Stimulated activated CD4-positive, alpha-beta T cell treated with anti-CD3 and anti-CD28 coated beads, Interleukin-4, amount 100 ng/mL, for 4 hours (primary cell): ENCODE data around the gene GALNT4.

Source experiments
- DNase-seq, 2 experiments: peaks; one replicate each; pipeline ENCODE4 v3.0.0-alpha.2; 2020

Gene GALNT4

GRCh38 chr12:89528434-89528833, 3.8 kb upstream of the GALNT4 start:
- no peak for DNase-seq

- peak; percentile 61 to 72 for DNase-seq
Measured at GRCh38 chr12:89525824-89526770, 1.5 kb upstream of the GALNT4 start, which contains the start of gene POC1B. POC1B (minus strand) TSS chr12:89526047; CDS start chr12:89525895, 152 bp downstream.

GRCh38 chr12:89525305-89525823, 768 bp upstream of the GALNT4 start:
- peak; percentile 24 to 42 for DNase-seq

GRCh38 chr12:89523843-89524540, 604 bp downstream of the GALNT4 start:
- DNase-seq, result no peak

DNA sequence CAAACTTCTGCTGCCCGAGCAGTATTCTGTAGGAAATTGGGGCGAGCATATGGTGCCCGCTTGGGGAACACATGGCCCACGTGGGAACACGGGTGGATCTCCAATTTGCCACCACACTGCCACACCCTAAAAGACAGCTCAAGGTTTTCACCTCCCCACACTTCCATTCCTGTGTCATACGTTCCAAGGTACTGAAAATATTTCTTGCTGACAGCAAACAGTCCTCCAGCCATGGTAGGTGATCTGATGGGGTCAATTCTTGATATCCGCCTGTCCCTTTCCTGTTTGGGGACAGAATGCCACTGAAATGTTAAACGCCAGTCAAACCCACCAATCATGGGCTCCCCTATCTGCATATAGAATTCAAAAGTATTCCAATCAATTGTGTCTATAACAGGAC, 1.2 kb downstream of the GALNT4 start:
- DNase-seq, result no peak

GRCh38 chr12:89521364-89522223, 3.0 kb downstream of the GALNT4 start:
- no peak for DNase-seq

DNA sequence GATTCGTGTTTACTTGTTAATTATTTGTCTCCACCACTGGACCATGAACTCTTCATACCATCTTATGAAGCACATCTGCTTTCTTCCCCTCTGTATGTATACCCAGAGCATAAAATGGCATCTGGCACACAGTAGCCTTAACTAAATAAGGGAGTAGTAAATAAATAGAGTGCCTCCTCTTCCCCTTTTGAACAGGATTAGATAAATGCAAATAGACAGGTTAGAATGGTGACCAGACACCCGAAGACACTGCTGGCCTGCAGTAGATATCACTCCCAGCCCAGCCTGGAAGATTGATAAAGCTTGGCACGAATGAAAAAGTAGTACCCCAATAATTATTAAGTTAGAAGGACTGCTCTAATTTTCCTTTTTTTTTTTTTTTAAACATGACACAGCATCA, 6.9 kb downstream of the GALNT4 start:
- DNase-seq, result no peak

DNA sequence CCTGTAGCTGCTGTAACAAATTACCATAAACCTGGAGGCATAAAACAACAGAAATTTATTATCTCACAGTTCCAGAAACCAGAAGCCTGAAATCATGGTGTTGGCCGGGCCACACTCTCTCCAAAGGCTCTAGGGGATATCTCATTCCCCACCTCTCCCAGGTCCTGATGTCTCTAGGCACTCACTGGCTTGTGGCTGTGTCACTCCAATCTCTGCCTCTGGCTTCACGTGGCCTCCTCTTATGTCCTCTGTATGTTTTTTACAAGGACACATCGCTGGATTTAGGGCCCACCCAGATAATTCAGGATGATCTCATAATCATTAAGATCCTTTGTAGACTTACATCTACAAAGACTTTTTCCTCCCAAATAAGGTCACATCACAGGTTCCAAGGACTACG, 8.0 kb downstream of the GALNT4 start:
- DNase-seq, result no peak

GRCh38 chr12:89514751-89515150, 9.8 kb downstream of the GALNT4 start:
- DNase-seq, result no peak

DNA sequence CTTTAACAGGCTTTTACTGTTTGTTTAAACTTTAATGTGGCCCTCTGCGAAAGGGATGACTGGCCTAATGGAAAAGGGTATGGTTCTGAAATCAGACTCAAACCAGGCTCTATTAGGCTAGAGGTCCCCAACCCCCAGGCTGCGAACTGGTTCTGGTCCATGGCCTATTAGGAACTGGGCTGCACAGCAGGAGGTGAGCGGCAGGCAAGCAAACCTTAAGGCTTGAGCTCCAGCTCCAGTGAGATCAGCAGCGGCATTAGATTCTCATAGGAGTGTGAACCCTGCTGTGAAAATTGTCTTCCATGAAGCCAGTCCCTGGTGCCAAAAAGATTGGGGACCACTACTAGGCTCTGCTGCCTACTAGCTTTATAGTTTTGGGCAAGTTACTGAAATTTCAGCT, 11.1 kb downstream of the GALNT4 start:
- no peak for DNase-seq

- DNase-seq, result no peak
Measured at GRCh38 chr12:89507015-89507824, 17.4 kb downstream of the GALNT4 start.

DNA sequence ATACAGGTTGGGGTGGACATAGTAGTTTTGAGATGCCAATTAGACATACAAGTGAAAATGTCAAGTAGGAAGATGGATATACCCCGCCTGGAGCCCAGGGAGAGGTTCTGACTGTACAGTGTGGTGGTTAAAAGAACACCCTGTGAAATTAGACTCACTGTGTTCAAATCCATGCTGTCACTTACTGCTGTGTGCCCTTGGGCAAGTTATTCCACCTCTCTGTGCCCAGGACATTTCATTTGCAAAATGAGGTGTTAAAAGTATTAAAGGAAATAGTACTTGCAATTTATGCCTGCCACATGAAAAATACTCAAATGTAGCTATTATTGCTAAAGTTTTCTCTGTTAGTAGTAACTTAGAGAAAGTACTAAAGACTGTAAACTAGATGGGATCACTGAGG, 18.5 kb downstream of the GALNT4 start:
- no peak for DNase-seq

DNA sequence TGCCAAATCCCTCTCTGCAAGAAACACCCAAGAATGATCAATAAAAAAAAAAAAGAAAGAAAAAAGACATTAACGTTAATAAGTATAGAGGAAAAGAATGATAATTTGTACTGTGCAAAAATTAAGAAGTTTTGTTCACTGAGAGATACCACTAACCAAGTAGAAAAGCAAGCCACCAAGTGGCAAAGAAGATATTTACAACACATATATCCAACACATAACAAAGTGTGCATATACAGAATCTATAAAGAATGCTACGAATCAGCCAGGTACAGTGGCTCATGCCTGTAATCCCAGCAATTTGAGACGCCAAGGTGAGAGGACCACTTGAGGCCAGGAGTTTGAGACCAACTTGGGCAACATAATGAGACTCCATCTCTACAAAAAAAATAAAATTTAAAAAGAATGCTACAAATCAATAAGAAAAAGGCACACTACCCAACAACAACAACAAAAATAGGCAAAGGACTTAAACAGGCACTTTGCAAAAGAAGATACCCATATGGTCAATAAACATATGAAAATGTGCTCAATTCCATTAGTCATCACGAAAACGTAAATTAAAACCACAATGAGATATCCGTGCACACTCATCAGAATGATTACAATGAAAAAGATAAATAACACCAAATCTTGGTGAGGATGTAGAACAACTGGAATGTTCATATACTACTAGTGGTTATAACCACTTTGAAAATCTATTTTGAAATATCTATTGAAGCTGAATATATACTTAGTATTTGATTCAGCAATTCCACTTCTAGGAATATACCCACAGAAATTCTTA, 19.8 kb downstream of the GALNT4 start:
- no peak for DNase-seq

DNA sequence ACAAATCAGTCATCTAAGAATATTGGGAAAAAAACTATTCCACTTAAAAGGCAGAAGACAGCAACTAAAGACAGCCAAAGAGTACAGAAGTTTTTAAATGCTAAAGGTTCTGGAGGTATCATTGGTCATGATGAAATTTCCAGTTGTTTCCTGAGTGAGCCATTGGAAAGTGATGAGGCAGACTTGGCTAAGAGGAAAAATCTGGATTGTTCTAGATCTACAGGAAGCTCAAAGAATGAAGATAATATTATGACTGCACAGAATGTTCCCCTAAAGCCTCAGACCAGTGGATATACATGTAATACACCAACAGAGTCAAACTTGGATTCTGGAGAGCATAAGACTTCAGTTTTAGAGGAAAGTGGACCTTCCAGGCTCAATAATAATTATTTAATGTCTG, 22.8 kb downstream of the GALNT4 start:
- DNase-seq, result no peak

DNA sequence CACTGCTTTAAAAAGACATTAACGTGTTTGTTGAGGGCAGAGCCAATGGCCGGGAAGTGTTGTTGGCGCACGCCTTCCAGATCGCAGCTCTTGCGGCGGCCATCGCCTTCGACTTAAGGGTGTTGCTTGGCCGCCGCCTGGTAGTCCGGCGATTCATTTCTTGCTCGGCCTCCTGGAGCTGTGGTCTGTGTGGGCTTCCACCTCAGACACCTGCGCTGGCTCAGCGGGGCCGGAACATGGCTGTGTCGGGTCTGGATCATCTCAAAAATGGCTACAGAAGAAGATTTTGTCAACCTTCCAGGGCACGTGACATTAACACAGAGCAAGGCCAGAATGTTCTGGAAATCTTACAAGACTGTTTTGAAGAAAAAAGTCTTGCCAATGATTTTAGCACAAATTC, 24.7 kb downstream of the GALNT4 start:
- no peak for DNase-seq

DNA sequence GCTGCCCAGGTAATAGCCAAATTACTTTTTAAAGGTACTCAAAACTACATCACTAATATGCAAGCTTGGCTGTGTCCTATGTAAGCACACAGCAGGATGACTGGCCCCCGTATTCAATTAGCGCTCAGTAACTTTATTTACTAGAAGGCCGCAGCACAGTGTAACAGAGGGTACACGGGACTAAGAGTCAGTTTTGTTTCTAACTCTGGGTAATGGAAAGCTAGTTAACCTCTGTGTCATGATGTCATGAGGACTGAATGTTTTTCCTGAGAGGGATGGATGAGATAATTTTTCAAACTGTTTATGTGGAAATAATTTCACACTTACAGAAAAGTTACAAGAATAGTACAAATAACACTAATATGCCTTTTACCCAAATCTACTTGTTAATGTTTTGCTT, 27.1 kb downstream of the GALNT4 start:
- no peak for DNase-seq

DNA sequence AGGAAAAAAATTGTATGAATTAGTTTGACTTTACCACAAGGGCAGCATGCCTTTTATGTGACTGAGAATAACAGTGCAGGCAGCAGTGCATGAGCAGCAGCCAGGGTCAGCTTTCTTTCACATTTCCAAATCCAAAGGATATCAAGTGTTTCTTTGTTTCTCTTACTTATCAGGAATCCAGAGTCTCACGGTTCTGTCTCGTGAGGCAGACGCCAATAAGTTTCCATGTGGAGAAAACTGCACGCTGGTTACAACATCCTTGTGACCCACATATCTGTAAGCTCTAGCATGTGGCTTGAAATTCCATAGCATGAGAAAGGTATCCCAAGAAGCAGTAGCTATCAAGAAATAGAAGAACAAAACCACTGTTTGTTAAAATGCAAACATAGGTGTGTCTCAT, 27.6 kb downstream of the GALNT4 start:
- no peak for DNase-seq

DNA sequence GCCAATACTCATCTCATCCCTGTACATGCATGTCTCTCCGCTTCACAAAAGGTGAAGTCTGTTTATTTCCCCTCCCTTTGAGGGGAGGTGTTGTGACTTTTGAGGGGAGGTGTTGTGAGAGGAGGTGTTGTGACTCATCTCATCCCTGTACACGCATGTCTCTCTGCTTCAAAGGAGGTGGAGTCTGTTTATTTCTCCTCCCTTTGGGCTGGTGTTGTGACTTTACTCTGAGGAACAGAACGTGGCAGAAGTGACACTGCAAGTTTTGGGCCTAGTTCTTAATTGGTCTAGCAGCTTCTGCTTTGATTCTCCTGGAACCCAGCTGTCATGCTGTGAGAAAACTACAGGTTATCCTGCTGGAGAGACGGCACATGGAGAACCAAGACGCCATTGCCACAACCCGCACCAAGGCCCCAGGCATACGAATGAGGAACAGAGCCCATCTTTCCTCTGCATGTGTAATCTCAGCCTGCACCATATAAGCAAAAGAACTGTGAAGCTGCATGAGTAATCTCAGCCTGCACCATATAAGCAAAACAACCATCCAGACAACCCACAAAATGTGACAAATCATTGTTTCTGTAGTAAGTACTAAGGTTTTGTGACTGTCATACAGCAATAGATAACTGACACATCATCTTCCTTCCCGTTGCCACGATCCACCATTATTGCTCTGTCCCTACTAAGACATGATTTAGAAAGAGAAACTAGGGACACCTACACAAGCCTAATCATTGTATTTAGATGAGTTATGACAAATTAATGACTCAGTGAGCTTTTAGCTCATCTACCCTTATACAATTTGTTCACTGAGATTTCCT, 30.0 kb downstream of the GALNT4 start:
- DNase-seq, result peak; percentile 16 to 39

DNA sequence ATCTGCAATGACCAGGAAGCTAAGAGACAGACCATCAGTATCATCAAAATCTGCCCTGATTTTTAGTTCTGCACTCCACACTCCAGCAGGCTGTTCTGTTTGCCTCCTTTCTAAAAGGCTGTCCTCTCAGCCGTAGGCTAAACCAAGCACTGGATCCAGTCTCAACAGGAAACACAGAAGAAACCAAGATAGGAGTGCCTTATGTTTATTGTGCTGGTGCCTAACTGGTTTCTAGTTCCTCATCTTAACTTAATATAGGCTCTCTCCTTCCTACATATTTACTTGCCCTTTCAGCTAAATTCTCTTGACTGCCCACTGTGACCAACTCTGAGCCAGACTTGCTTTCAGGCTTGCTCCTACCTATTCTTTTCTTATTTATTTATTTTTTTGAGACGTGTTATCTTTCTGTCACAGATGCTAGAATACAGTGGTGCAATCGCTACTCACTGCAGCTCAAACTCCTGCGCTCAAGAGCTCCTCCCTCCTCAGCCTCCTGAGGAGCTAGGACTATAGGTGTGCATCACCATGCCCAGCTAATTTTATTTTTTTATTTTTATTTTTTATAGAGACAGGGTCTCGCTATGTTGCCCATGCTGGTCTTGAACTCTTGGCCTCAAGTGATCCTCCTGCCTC, 30.8 kb downstream of the GALNT4 start:
- no peak for DNase-seq

- DNase-seq, result no peak
Measured at GRCh38 chr12:89492883-89493282, 31.7 kb downstream of the GALNT4 start.
